ENCODE measurements around the gene TCEAL6.

DNA sequence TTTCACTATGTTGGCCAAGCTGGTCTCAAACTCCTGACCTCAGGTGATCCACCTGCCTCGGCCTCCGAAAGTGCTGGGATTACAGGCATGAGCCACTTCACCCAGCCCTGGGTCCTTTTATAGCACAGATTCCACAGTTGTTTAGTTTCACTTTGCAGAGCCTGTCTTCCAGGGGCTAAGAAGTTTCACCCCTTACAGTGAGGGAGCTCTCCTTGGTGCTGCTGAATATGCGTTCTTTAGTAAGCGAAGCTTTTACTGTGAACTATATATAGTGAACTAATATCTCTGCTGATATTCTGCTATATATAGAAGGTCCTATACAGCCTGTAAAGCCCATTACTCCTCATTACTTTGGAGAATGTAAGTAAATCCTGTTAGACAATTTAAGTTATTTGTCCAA is 4.2 kb downstream of the TCEAL6 start:
- TF ChIP-seq SUZ12 (IDR thresholded peaks at IDR 0.05), result no peak
- no peak for TF ChIP-seq FOXM1 (IDR thresholded peaks at IDR 0.05; ENCODE audit: borderline replicate concordance)
- TF ChIP-seq SP1 (IDR thresholded peaks at IDR 0.05), result no peak
- no peak for TF ChIP-seq BHLHE40 (IDR thresholded peaks at IDR 0.05; ENCODE audit: borderline replicate concordance)
- TF ChIP-seq TARDBP (IDR thresholded peaks at IDR 0.05), result no peak
- no peak for TF ChIP-seq ELF4 (IDR thresholded peaks at IDR 0.05)
- no peak for TF ChIP-seq HDGF (IDR thresholded peaks at IDR 0.05; ENCODE audit: borderline replicate concordance)
- no peak for TF ChIP-seq FOXK2 (IDR thresholded peaks at IDR 0.05)
- no peak for TF ChIP-seq NFRKB (IDR thresholded peaks at IDR 0.05)
- TF ChIP-seq ARNT (IDR thresholded peaks at IDR 0.05), result no peak
- TF ChIP-seq ZNF384 (IDR thresholded peaks at IDR 0.05), result no peak
- TF ChIP-seq, protein P1, sequence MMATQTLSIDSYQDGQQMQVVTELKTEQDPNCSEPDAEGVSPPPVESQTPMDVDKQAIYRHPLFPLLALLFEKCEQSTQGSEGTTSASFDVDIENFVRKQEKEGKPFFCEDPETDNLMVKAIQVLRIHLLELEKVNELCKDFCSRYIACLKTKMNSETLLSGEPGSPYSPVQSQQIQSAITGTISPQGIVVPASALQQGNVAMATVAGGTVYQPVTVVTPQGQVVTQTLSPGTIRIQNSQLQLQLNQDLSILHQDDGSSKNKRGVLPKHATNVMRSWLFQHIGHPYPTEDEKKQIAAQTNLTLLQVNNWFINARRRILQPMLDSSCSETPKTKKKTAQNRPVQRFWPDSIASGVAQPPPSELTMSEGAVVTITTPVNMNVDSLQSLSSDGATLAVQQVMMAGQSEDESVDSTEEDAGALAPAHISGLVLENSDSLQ (IDR thresholded peaks at IDR 0.05), result no peak

All from HEK293T (cell line).